GM12865 (cell line): ENCODE measurements around the gene HEXA.

Experiments
- DNase-seq: peaks from one replicate; pipeline ENCODE4 v3.0.0; 2010; ENCODE audit warnings: low read depth
- H3K4me3 ChIP-seq: 2 replicates; pipeline ENCODE4 v1.5.1; 2011; ENCODE audit warnings: mild to moderate bottlenecking, low read depth, low read length, control low read depth
- TF ChIP-seq, protein P1 (sequence below): IDR thresholded peaks from 2 replicates; pipeline ENCODE4 v1.5.1; 2011; ENCODE audit warnings: low read length, control low read depth, low read depth, inconsistent platforms; ENCODE audit not compliant: insufficient read depth; ENCODE audit errors: missing control alignments

HEXA gene

DNA sequence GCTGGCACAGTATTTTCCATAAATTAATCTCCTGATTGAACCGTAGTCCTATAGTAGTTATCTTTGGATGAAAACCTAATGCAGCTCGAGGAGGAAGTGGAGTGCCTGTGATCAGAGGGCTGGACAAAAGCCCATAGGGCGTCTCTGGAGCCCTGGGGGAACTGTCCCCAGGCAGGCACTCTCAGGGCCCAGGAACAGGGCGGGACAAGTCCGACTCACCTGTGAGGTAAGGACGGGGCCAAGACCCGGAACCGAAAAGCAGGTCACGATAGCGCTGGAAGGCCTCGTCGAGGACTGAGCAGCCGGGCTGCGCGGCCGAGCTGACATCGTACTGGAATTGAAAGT, 341 bp downstream of the HEXA start:
- H3K4me3 ChIP-seq, result peak overlapping the region; percentile 97
- TF ChIP-seq, protein P1, sequence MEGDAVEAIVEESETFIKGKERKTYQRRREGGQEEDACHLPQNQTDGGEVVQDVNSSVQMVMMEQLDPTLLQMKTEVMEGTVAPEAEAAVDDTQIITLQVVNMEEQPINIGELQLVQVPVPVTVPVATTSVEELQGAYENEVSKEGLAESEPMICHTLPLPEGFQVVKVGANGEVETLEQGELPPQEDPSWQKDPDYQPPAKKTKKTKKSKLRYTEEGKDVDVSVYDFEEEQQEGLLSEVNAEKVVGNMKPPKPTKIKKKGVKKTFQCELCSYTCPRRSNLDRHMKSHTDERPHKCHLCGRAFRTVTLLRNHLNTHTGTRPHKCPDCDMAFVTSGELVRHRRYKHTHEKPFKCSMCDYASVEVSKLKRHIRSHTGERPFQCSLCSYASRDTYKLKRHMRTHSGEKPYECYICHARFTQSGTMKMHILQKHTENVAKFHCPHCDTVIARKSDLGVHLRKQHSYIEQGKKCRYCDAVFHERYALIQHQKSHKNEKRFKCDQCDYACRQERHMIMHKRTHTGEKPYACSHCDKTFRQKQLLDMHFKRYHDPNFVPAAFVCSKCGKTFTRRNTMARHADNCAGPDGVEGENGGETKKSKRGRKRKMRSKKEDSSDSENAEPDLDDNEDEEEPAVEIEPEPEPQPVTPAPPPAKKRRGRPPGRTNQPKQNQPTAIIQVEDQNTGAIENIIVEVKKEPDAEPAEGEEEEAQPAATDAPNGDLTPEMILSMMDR, result no peak
- DNase-seq, result no peak

DNA sequence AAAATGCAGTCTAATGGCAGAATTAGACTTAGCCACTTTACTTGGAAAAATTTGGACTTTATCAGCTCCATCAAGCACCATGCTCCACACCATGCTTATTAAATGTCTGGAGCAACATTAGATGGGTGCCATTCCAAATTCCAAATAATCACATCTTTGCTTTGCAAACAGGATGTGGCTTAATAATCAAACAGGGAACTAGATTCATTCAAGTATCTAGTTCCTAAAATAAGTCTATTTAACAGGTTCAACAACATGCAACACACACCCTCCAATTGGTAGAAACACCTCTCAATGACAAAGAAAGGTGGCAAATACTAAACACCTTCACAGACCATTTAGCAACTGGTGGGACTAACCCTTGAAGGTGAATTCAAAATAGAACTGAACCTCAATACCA, 3.5 kb downstream of the HEXA start:
- TF ChIP-seq, protein P1, result no peak
- no peak overlapping the region for H3K4me3 ChIP-seq
- DNase-seq, result peak; percentile 27

DNA sequence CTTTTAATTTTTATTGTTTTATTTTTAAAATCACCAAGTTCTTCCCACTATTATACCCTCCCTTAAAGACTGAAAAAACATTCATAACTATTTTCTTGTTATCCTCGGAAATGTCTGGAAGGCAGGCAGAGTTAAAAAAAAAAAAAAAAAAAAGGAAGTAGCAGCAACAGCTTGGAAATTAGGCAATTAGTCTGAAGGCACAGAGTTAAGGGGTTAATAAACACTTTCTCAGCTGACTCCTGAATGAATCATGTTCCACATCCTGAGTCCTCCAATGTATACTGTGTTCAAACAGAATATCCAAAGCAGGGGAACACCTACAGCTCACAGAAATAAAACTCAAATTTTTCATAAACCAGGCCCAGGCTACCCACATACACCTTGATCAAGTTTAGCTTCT, 5.8 kb downstream of the HEXA start:
- DNase-seq, result no peak
- H3K4me3 ChIP-seq, result no peak overlapping the region

DNA sequence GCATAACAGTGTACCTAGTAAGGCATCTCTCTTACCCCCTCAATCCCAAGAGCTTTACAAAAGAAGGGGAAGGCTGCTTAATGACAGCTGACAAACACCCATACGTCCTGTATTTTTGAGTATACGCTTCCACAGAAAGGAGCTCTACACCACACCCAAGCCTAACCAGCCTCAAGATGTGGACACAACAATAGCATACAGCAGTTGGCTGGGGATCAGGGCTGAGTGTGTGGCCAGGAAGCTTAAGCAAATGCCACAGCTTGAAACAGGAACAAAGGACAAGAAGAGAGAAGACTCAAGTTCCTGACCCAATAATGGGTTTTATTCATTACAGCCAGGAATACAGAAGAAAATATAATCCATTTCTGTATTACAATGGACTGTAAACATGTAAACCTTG, 6.9 kb downstream of the HEXA start:
- peak; percentile 11 for DNase-seq
- H3K4me3 ChIP-seq, result no peak overlapping the region
- TF ChIP-seq, protein P1, result no peak

More for the DNA sequence above, 5.8 kb downstream of the HEXA start:
- TF ChIP-seq, protein P1, result no peak

DNA sequence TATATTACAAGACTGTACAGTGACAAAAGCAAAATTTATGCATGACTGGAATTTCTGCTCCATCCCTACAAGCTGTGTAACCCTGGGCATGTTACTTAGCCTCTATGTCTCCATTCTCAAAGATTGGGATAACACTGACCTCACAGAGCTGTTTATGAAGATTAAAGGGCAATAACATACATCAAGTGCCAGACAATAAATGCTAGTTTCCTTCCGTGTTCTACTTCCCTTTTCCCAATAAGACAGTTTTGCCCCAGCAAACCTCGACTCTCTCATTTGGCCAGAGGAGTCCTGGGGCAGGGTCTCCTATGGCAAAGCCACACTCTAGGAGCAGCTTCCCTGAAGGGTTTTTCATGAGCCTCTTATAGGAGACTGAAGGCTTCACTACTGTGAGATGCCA, 7.5 kb downstream of the HEXA start:
- no peak for DNase-seq
- TF ChIP-seq, protein P1, result no peak
- no peak overlapping the region for H3K4me3 ChIP-seq

DNA sequence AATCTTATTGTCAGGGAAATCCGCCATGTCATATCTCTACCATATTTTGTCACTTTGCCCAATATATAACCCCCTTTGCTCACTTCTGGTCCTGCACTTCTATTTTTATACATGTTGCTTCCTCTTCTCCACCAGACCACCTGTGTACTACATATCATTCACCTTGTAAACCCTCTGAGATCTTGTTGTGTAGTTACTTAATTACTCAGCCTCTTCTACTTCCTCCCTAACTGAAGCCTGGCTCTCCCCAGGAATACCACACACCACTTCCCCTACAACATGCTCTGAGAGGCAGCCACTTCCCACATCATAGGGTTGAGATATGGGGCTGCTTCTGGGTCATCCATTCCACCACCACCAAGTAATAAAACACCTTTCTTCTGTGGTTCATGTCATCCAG, 10.0 kb downstream of the HEXA start:
- H3K4me3 ChIP-seq, result no peak overlapping the region
- DNase-seq, result peak; percentile 89
- TF ChIP-seq, protein P1, result no peak

DNA sequence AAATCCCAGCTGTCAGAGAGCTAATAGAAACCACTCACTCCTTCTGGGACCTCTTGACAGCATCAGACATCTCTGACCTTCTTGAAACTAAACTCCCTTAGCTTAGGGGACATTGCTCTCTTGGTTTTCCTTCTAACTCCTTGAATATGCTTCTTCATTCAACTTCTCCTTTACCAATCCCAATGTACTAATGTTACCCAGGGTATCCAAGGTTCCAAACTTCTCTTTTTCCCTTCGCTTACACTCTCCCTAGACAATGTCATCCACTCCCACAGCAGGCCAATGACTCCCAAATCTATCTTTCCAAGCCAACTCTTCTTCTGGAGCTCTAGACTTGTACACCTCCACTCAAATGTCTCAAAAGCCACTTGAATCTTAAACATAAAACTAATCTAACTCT, 14.6 kb downstream of the HEXA start:
- TF ChIP-seq, protein P1, result no peak
- H3K4me3 ChIP-seq, result no peak overlapping the region
- DNase-seq, result no peak
